ENCODE data around the gene SNX20. TPM values are rescaled to one million over a fixed set of nuclear protein-coding genes. Genes with fewer than 3 reads are reported as not detected.

The SNX20 gene
- total and polyA plus RNA-seq, 2 donors (not counting 3 experiments of a cell fraction or from before 2014, with no cell fraction given): not detected

DNA sequence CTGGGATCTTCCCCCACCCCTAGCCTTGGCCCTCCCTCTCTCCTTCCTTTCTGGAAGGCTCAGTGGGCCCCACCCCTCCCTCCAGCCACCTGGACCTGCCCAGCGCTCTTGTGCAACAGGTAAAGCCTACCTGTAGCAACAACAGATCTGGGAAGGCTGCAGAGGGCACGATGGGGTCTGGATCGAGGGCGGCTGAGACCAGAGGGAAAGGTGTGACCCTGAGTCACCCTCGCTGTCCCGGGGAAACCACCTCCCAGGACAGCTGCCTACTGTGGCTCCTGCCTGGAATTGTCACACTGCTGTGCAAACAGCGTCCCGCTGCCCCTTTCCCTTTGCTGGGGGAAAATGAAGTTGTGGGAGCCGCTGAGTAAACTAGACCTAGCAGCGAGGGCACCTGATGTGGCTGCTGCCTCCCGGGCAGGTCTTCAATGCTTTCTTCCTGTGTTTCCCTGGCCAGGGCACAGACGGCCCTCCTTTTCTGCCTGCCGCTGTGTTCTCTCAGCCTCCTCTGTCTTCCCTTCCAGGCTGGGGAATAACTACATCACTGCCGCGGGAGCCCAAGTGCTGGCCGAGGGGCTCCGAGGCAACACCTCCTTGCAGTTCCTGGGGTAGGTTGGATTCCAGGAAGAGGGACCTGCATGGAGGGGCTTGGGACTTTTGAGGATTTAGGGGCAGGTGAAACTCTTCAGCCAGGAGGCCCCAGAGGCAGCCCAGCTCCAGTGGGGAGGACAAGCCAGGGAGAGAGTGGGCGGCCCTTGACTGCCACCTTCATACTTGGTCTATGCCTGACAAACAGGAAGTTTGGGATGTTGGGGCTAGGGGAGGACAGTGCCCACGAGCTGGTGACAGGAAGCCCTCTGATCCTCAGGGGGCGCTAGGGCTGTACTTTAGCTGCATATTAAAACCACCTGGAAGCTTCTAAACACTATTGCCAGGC is 38.6 kb upstream of the SNX20 start:
- H4K20me1 ChIP-seq (replicated peaks; ENCODE audit: control insufficient read depth, extremely low read depth, insufficient read depth, low read length): no peaks in the 10 kb centered on the region
- H3K36me3 ChIP-seq (ENCODE audit: control insufficient read depth in 2 of 2, extremely low read depth in 1 of 2, insufficient read depth in 2 of 2, low read length in 2 of 2): no peaks in the 10 kb centered on the region
- POLR2A ChIA-PET: no interaction called here
- intact Hi-C loops (cut with micrococcal nuclease) (no loop called here), dilution Hi-C loops (cut with MboI; ENCODE audit: extremely low pct_ligation_motif_present, low sequenced_read_pairs) (no loop called here)
- no peak overlapping the region for H3K9ac ChIP-seq (replicated peaks; ENCODE audit: extremely low read depth, insufficient read depth, low read length)
- H3K9me3 ChIP-seq (replicated peaks; ENCODE audit: control insufficient read depth, insufficient read depth, low read length): no peaks in the 10 kb centered on the region
- no peak overlapping the region for H3K27ac ChIP-seq (ENCODE audit: insufficient read depth, low read depth, low read length)
- CTCF ChIA-PET: interaction anchor here (1.4 to 1.8 kb wide), 3 partner anchors 54 to 87 kb away, joined by 4 to 6 read pairs (median 5); no protein-coding TSS in a partner anchor
- DNase-seq (ENCODE audit: low read depth, low spot score) (no peak), FAIRE-seq (no peak)
- no TSS peak for BruUV-seq (replicated peaks)
- H3K4me2 ChIP-seq (ENCODE audit: insufficient read depth, low read length): no peak overlapping the region
- H3K79me2 ChIP-seq (ENCODE audit: control insufficient read depth, insufficient read depth, low read length): no peaks in the 10 kb centered on the region
- no peak overlapping the region for H2AFZ ChIP-seq (ENCODE audit: low read depth, low read length)
- no peak overlapping the region for H3K4me3 ChIP-seq (replicated peaks in 1 of 3; ENCODE audit: insufficient read depth in 1 of 3, low read depth in 1 of 3, low read length in 3 of 3)
- H3K27me3 ChIP-seq (ENCODE audit: control insufficient read depth in 2 of 2, insufficient read depth in 2 of 2, low read length in 2 of 2): no peaks in the 10 kb centered on the region
- no peaks in the 10 kb centered on the region for H3K9me1 ChIP-seq (replicated peaks; ENCODE audit: control insufficient read depth, extremely low read depth, insufficient read depth, low read length)
- TF ChIP-seq POLR2A (IDR thresholded peaks at IDR 0.05; ENCODE audit: low read depth, low read length) (no peak), JUN (IDR thresholded peaks at IDR 0.05; ENCODE audit: borderline replicate concordance, insufficient read depth, insufficient read length, low read depth) (no peak), MYC (IDR thresholded peaks at IDR 0.05; ENCODE audit: low read depth, low read length) (no peak), EZH2 (IDR thresholded peaks at IDR 0.05; ENCODE audit: borderline replicate concordance, low read depth, low read length, severe bottlenecking) (no peak), FOS (IDR thresholded peaks at IDR 0.05; ENCODE audit: borderline replicate concordance, insufficient read depth, low read length) (no peak)
- TF ChIP-seq, protein P1, sequence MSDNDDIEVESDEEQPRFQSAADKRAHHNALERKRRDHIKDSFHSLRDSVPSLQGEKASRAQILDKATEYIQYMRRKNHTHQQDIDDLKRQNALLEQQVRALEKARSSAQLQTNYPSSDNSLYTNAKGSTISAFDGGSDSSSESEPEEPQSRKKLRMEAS (IDR thresholded peaks at IDR 0.05; ENCODE audit: insufficient read depth, insufficient read length): no peak
- TF ChIP-seq, protein P2, sequence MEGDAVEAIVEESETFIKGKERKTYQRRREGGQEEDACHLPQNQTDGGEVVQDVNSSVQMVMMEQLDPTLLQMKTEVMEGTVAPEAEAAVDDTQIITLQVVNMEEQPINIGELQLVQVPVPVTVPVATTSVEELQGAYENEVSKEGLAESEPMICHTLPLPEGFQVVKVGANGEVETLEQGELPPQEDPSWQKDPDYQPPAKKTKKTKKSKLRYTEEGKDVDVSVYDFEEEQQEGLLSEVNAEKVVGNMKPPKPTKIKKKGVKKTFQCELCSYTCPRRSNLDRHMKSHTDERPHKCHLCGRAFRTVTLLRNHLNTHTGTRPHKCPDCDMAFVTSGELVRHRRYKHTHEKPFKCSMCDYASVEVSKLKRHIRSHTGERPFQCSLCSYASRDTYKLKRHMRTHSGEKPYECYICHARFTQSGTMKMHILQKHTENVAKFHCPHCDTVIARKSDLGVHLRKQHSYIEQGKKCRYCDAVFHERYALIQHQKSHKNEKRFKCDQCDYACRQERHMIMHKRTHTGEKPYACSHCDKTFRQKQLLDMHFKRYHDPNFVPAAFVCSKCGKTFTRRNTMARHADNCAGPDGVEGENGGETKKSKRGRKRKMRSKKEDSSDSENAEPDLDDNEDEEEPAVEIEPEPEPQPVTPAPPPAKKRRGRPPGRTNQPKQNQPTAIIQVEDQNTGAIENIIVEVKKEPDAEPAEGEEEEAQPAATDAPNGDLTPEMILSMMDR (IDR thresholded peaks at IDR 0.05; ENCODE audit: extremely low read depth in 1 of 2, insufficient read depth in 1 of 2, low read depth in 1 of 2, low read length in 2 of 2): no peak
- no peaks in the 10 kb centered on the region for H3K4me1 ChIP-seq (ENCODE audit: control insufficient read depth, extremely low read depth, insufficient read depth, low read length)
